Measurements from ENCODE around the gene GHR. TPM values are rescaled to one million over a fixed set of nuclear protein-coding genes. Genes with fewer than 3 reads are reported as not detected.

GHR gene
- total RNA-seq, 1 experiment from 2014 or later: 0.05 TPM

DNA sequence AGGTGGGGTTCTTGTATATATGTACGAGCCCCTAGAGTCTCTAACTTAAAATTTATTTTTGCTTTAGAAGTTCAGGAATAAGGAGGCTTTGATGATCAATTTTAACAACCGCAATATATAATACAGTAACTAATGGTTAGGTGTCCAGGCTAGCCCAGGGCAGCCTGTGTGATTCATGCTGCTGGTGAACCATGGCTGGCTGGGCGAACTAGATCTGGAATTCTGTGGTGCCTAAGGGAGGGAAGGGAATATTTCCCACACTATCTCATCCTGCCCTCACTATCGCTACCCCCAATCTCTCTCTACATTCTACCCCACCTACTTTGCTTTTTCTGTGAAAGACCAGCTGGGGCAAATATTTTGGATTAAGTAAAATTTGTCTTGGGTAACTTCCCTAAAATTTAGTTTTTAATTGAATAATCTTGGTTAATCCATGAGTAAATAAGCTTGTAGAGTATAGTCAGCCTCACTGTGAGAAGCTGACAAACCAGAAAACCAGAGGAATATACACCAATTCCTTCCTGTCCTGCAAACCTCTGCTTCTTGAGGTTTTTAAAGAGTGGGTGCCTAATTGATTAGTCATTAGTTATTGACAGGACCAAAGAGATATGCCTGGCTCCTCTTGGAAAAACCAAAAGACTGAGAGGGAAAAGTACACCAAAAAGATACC, 218.2 kb downstream of the GHR start:
- BruUV-seq (replicated peaks): no TSS peak
- H3K9me3 ChIP-seq (ENCODE audit: control insufficient read depth, insufficient read depth, low read depth, low read length): no peaks in the 10 kb centered on the region
- in situ Hi-C loops (cut with HindIII; ENCODE audit: low pct_unique_long_range_greater_than_20kb, low sequenced_read_pairs): no loop called here
- no peaks in the 10 kb centered on the region for H3K4me1 ChIP-seq (ENCODE audit: control insufficient read depth, insufficient read depth, low read length)
- no peaks in the 10 kb centered on the region for H3K36me3 ChIP-seq (ENCODE audit: control insufficient read depth, insufficient read depth, low read length)
- intact Hi-C loops (cut with micrococcal nuclease; ENCODE audit: unreplicated experiment): no loop called here
- DNase-seq (ENCODE audit: low read depth, low spot score) (no peak), ATAC-seq (no peak)
- H3K27me3 ChIP-seq (ENCODE audit: control insufficient read depth, insufficient read depth, low read length): no peaks in the 10 kb centered on the region
- no peak overlapping the region for H3K27ac ChIP-seq (ENCODE audit: low read length)
- ChIA-PET POLR2A (no interaction called here), CTCF (no interaction called here)
- TF ChIP-seq, protein P1, sequence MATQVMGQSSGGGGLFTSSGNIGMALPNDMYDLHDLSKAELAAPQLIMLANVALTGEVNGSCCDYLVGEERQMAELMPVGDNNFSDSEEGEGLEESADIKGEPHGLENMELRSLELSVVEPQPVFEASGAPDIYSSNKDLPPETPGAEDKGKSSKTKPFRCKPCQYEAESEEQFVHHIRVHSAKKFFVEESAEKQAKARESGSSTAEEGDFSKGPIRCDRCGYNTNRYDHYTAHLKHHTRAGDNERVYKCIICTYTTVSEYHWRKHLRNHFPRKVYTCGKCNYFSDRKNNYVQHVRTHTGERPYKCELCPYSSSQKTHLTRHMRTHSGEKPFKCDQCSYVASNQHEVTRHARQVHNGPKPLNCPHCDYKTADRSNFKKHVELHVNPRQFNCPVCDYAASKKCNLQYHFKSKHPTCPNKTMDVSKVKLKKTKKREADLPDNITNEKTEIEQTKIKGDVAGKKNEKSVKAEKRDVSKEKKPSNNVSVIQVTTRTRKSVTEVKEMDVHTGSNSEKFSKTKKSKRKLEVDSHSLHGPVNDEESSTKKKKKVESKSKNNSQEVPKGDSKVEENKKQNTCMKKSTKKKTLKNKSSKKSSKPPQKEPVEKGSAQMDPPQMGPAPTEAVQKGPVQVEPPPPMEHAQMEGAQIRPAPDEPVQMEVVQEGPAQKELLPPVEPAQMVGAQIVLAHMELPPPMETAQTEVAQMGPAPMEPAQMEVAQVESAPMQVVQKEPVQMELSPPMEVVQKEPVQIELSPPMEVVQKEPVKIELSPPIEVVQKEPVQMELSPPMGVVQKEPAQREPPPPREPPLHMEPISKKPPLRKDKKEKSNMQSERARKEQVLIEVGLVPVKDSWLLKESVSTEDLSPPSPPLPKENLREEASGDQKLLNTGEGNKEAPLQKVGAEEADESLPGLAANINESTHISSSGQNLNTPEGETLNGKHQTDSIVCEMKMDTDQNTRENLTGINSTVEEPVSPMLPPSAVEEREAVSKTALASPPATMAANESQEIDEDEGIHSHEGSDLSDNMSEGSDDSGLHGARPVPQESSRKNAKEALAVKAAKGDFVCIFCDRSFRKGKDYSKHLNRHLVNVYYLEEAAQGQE (IDR thresholded peaks at IDR 0.05; ENCODE audit: insufficient read depth in 1 of 2, low read depth in 2 of 2, low read length in 1 of 2): no peak
- TF ChIP-seq TCF7L2 (IDR thresholded peaks at IDR 0.05; ENCODE audit: low read depth, low read length): no peak
- no peak for TF ChIP-seq POLR2AphosphoS5 (IDR thresholded peaks at IDR 0.05; ENCODE audit: low read depth, low read length)
- TF ChIP-seq, protein P2, sequence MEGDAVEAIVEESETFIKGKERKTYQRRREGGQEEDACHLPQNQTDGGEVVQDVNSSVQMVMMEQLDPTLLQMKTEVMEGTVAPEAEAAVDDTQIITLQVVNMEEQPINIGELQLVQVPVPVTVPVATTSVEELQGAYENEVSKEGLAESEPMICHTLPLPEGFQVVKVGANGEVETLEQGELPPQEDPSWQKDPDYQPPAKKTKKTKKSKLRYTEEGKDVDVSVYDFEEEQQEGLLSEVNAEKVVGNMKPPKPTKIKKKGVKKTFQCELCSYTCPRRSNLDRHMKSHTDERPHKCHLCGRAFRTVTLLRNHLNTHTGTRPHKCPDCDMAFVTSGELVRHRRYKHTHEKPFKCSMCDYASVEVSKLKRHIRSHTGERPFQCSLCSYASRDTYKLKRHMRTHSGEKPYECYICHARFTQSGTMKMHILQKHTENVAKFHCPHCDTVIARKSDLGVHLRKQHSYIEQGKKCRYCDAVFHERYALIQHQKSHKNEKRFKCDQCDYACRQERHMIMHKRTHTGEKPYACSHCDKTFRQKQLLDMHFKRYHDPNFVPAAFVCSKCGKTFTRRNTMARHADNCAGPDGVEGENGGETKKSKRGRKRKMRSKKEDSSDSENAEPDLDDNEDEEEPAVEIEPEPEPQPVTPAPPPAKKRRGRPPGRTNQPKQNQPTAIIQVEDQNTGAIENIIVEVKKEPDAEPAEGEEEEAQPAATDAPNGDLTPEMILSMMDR (IDR thresholded peaks at IDR 0.05): no peak
- no peak for TF ChIP-seq SIN3A (IDR thresholded peaks at IDR 0.05; ENCODE audit: borderline replicate concordance, insufficient read depth, low read depth, low read length)
- no peak overlapping the region for H3K4me3 ChIP-seq (ENCODE audit: low read depth in 2 of 2, low read length in 2 of 2)

GRCh38 chr5:42642006-42642405, 218.8 kb downstream of the GHR start:
- H3K4me1 ChIP-seq (ENCODE audit: control insufficient read depth, insufficient read depth, low read length): no peaks in the 10 kb centered on the region
- POLR2A ChIA-PET: no interaction called here
- ATAC-seq (no peak), DNase-seq (ENCODE audit: low read depth, low spot score) (no peak)
- H3K27ac ChIP-seq (ENCODE audit: low read length): no peak overlapping the region
- H3K36me3 ChIP-seq (ENCODE audit: control insufficient read depth, insufficient read depth, low read length): no peaks in the 10 kb centered on the region
- intact Hi-C loops (cut with micrococcal nuclease; ENCODE audit: unreplicated experiment): no loop called here
- no peak overlapping the region for H3K4me3 ChIP-seq (ENCODE audit: low read depth in 2 of 2, low read length in 2 of 2)
- CTCF ChIA-PET: no interaction called here
- in situ Hi-C loops (cut with HindIII; ENCODE audit: low pct_unique_long_range_greater_than_20kb, low sequenced_read_pairs): no loop called here
- no TSS peak for BruUV-seq (replicated peaks)
- TF ChIP-seq TCF7L2 (IDR thresholded peaks at IDR 0.05; ENCODE audit: low read depth, low read length) (no peak), POLR2AphosphoS5 (IDR thresholded peaks at IDR 0.05; ENCODE audit: low read depth, low read length) (no peak), SIN3A (IDR thresholded peaks at IDR 0.05; ENCODE audit: borderline replicate concordance, insufficient read depth, low read depth, low read length) (no peak)
- TF ChIP-seq, protein P1 (IDR thresholded peaks at IDR 0.05; ENCODE audit: insufficient read depth in 1 of 2, low read depth in 2 of 2, low read length in 1 of 2): no peak
- TF ChIP-seq, protein P2 (IDR thresholded peaks at IDR 0.05): no peak
- no peaks in the 10 kb centered on the region for H3K9me3 ChIP-seq (ENCODE audit: control insufficient read depth, insufficient read depth, low read depth, low read length)
- H3K27me3 ChIP-seq (ENCODE audit: control insufficient read depth, insufficient read depth, low read length): no peaks in the 10 kb centered on the region

All from Panc1 (cell line).